ENCODE data around the gene PLA2G2A. TPM values are rescaled to one million over a fixed set of nuclear protein-coding genes. Genes with fewer than 3 reads are reported as not detected.

The PLA2G2A gene
- total and polyA plus RNA-seq, 2 of the 8 experiments (the other 6 are each of a cell fraction or from before 2014, with no cell fraction given), result 0.69 to 3.7 TPM

DNA sequence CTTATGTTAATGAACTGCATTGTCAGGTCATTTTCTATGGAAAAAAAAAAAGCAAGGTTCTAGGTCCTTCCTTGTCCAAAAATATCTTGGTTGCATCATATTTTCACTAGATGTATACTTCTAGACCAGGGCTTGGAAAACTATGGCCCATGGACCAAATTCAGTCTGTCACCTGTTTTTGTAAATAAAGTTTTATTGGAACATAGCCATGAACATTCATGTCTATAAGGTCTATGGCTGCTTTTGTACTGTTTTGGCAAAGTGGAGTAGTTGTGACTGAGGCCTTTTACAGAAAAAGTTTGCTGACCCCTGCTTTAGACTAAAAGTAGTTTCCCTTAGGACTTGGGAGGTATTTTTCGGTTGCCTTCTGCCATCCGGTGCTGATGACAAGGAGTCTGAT, 36.8 kb downstream of the PLA2G2A start (continued):
- TF ChIP-seq, protein P1, sequence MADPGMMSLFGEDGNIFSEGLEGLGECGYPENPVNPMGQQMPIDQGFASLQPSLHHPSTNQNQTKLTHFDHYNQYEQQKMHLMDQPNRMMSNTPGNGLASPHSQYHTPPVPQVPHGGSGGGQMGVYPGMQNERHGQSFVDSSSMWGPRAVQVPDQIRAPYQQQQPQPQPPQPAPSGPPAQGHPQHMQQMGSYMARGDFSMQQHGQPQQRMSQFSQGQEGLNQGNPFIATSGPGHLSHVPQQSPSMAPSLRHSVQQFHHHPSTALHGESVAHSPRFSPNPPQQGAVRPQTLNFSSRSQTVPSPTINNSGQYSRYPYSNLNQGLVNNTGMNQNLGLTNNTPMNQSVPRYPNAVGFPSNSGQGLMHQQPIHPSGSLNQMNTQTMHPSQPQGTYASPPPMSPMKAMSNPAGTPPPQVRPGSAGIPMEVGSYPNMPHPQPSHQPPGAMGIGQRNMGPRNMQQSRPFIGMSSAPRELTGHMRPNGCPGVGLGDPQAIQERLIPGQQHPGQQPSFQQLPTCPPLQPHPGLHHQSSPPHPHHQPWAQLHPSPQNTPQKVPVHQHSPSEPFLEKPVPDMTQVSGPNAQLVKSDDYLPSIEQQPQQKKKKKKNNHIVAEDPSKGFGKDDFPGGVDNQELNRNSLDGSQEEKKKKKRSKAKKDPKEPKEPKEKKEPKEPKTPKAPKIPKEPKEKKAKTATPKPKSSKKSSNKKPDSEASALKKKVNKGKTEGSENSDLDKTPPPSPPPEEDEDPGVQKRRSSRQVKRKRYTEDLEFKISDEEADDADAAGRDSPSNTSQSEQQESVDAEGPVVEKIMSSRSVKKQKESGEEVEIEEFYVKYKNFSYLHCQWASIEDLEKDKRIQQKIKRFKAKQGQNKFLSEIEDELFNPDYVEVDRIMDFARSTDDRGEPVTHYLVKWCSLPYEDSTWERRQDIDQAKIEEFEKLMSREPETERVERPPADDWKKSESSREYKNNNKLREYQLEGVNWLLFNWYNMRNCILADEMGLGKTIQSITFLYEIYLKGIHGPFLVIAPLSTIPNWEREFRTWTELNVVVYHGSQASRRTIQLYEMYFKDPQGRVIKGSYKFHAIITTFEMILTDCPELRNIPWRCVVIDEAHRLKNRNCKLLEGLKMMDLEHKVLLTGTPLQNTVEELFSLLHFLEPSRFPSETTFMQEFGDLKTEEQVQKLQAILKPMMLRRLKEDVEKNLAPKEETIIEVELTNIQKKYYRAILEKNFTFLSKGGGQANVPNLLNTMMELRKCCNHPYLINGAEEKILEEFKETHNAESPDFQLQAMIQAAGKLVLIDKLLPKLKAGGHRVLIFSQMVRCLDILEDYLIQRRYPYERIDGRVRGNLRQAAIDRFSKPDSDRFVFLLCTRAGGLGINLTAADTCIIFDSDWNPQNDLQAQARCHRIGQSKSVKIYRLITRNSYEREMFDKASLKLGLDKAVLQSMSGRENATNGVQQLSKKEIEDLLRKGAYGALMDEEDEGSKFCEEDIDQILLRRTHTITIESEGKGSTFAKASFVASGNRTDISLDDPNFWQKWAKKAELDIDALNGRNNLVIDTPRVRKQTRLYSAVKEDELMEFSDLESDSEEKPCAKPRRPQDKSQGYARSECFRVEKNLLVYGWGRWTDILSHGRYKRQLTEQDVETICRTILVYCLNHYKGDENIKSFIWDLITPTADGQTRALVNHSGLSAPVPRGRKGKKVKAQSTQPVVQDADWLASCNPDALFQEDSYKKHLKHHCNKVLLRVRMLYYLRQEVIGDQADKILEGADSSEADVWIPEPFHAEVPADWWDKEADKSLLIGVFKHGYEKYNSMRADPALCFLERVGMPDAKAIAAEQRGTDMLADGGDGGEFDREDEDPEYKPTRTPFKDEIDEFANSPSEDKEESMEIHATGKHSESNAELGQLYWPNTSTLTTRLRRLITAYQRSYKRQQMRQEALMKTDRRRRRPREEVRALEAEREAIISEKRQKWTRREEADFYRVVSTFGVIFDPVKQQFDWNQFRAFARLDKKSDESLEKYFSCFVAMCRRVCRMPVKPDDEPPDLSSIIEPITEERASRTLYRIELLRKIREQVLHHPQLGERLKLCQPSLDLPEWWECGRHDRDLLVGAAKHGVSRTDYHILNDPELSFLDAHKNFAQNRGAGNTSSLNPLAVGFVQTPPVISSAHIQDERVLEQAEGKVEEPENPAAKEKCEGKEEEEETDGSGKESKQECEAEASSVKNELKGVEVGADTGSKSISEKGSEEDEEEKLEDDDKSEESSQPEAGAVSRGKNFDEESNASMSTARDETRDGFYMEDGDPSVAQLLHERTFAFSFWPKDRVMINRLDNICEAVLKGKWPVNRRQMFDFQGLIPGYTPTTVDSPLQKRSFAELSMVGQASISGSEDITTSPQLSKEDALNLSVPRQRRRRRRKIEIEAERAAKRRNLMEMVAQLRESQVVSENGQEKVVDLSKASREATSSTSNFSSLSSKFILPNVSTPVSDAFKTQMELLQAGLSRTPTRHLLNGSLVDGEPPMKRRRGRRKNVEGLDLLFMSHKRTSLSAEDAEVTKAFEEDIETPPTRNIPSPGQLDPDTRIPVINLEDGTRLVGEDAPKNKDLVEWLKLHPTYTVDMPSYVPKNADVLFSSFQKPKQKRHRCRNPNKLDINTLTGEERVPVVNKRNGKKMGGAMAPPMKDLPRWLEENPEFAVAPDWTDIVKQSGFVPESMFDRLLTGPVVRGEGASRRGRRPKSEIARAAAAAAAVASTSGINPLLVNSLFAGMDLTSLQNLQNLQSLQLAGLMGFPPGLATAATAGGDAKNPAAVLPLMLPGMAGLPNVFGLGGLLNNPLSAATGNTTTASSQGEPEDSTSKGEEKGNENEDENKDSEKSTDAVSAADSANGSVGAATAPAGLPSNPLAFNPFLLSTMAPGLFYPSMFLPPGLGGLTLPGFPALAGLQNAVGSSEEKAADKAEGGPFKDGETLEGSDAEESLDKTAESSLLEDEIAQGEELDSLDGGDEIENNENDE (IDR thresholded peaks at IDR 0.05; ENCODE audit: insufficient replicate concordance, low read length), result no peak
- TF ChIP-seq CBX8 (IDR thresholded peaks at IDR 0.05; ENCODE audit: borderline replicate concordance, low read depth, low read length) (no peak), RAD21 (IDR thresholded peaks at IDR 0.05 in 1 of 2, conservative IDR thresholded peaks at IDR 0.05 in 1 of 2; ENCODE audit: low read depth in 2 of 2, low read length in 2 of 2) (no peak), CREB1 (IDR thresholded peaks at IDR 0.05) (no peak), PHF8 (conservative IDR thresholded peaks at IDR 0.05; ENCODE audit: low read depth, low read length) (no peak), SUZ12 (IDR thresholded peaks at IDR 0.05; ENCODE audit: low read length) (no peak), GTF2F1 (IDR thresholded peaks at IDR 0.05; ENCODE audit: borderline replicate concordance, low read depth, low read length) (no peak), CHD2 (IDR thresholded peaks at IDR 0.05; ENCODE audit: low read length) (no peak), JUND (IDR thresholded peaks at IDR 0.05; ENCODE audit: low read length) (no peak), EZH2 (IDR thresholded peaks at IDR 0.05; ENCODE audit: low read depth, low read length, severe bottlenecking) (no peak), SIN3A (conservative IDR thresholded peaks at IDR 0.05 in 1 of 2, IDR thresholded peaks at IDR 0.05 in 1 of 2; ENCODE audit: low read depth in 1 of 2, low read length in 2 of 2) (no peak)
